ENCODE data around the gene BNC2. TPM values are rescaled to one million over a fixed set of nuclear protein-coding genes. Genes with fewer than 3 reads are reported as not detected.

The BNC2 gene
- total RNA-seq, 4 donors from 2014 or later, result 19.0 to 53.6 (median 25.3) TPM

DNA sequence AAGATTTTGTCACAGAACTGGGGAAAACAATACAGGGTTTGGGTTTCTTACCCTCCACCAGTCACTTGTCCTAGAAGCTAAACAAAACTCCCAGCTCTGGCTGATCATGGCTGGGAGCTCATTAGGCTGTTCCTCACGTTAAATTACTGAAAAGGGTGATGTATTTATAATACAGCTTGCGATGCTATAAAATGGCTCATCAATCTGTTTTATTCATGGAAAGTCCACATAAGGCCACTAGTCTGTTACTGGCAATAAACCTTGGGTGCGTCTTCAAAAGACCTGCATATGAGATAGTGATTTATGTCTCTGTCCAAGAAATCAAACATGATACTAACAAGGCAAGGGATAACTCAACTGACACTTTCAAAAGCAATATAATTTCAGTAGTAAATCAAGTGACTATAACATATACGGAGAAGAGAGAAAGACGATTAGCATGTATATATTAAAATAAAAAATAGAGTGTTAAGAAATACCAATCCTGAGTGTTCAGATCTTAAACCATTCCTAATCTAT, 219.0 kb downstream of the BNC2 start:
- DNase-seq (ENCODE audit: low spot score), result no peak
- no peak for ATAC-seq (ENCODE audit: low FRiP score)
- no peak for TF ChIP-seq CTCF (IDR thresholded peaks at IDR 0.05)

DNA sequence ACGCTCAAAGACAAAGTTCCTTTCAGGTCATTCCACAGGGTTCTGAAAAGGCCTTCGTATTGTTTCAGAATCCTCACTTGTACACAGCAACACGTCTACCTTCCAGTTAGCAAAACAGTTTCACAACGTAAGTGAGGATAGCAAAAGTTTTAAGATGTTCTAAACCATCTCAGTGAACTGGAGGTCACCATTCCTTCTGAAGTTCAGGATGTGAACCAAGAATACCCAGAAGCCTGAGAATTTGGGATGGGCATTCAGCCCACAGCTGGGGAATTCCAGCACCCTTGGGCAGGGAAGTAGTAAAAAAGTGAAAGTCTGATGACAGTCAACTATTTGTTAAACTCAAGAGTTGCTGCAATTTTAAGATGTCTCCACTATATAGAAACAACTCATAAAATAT, 224.5 kb downstream of the BNC2 start:
- DNase-seq (ENCODE audit: low spot score) (no peak), ATAC-seq (ENCODE audit: low FRiP score) (no peak)
- TF ChIP-seq CTCF (IDR thresholded peaks at IDR 0.05), result no peak

DNA sequence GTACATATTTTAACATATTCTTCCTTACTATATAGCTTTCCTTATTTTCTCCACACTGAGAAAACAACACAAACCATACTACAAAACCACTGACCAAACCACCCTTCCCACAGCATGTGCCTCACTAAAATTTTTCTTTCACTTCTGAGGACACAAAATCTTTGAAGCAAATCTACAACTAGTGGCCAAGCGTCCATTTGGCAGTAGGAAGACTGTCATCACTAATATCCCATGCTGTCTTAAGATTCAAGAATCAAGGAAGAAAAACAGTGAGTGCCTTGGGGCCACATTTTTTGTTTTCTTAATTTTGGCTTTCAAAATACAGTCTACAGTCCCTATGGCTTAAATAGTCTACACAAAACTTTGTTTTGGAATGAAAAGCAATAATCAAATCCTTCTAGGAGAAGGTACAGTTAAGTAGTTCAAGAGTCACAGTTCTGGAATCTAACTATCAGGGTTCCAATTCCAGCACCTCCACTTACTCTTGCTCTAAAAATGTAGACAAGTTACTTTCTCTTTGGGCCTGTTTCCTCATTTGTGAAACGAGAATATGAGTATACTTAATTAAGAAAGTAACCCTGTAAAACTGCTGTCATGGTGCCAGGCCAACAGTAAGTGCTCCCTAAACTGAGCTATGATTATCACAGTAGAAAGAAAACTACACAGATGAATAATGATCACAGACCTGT, 227.9 kb downstream of the BNC2 start:
- ATAC-seq (ENCODE audit: low FRiP score) (no peak), DNase-seq (ENCODE audit: low spot score) (no peak)
- TF ChIP-seq CTCF (IDR thresholded peaks at IDR 0.05), result no peak

DNA sequence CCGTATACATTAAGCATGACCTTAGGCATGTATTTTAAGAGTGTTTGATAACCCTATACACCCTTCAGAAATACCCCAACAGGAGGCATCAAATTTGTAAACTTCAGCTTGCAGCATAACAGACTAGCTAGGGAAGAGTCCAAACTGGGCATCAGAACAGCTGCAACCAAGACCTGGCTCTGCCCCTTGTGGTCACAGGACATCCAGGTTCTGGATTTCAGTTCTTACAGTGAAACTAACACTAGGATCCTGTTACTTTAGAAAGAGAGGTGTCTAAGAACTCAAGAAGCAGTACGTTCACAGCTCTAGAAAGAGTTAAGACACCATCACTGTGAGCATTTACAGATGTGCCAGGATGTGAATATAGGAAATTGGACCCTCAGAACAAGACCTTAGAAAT, 229.8 kb downstream of the BNC2 start:
- TF ChIP-seq CTCF (IDR thresholded peaks at IDR 0.05), result no peak
- ATAC-seq (ENCODE audit: low FRiP score) (no peak), DNase-seq (ENCODE audit: low spot score) (no peak)

GRCh38 chr9:16639644-16640043, 230.8 kb downstream of the BNC2 start:
- TF ChIP-seq CTCF (IDR thresholded peaks at IDR 0.05), result no peak
- DNase-seq (ENCODE audit: low spot score) (no peak), ATAC-seq (ENCODE audit: low FRiP score) (no peak)

DNA sequence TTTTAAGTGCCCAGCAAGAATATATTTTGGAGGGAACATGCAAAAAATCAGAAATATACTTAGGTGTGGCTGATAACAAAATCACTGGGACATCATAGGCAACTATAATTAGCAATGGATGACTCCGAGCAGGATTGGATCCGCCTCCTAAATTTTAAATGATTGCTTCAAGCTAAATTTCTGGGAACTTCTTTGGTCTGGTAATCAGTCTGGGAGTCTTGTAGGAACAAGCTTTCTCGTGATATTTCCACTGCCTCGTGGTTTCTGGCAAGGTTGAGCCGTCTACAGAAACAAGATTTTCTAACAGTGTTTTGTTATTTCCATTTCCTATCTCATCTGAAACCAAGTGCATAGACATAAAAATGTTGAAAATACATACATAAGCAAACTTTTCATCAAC, 232.6 kb downstream of the BNC2 start:
- ATAC-seq (ENCODE audit: low FRiP score) (no peak), DNase-seq (ENCODE audit: low spot score) (no peak)
- no peak for TF ChIP-seq CTCF (IDR thresholded peaks at IDR 0.05)

DNA sequence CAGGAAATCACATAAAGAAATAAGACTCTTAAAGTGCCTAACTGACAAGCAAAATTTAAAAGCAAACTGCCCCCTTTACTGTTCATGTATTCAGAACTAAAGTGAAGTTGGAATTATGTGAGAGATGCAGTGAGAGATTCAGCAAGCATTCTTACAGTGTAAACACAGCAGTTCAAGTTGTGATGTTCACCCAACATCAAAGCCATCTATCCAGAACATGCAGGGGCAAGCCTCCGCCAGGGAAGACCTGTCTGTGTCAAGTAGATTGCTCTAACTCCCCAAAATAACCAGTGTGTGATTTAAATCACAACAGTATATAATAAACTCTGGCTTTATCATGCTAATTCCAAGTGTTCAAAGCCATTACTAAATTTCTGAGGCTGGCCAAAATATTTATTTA, 233.3 kb downstream of the BNC2 start:
- DNase-seq (ENCODE audit: low spot score) (no peak), ATAC-seq (ENCODE audit: low FRiP score) (no peak)
- TF ChIP-seq CTCF (IDR thresholded peaks at IDR 0.05), result no peak
